HepG2 (cell line): ENCODE data around the gene CD4. TPM values are rescaled to one million over a fixed set of nuclear protein-coding genes. Genes with fewer than 3 reads are reported as not detected.
A peak's percentile ranks its signal among the peaks of the same experiment; 100 is the strongest.

Source experiments
- CTCF ChIP-seq: sonication (generic); formaldehyde crosslinking; IDR thresholded peaks from 2 replicates; pipeline ENCODE4 v1.5.0; 2020; ENCODE audit warnings: mild to moderate bottlenecking, missing genetic modification reagents, moderate library complexity
- DNMT3B ChIP-seq: conservative IDR thresholded peaks from 2 replicates; pipeline ENCODE4 v1.6.1; 2016; ENCODE audit warnings: missing biosample characterization, control low read depth
- ETV5 ChIP-seq: IDR thresholded peaks from 2 replicates; pipeline ENCODE4 v1.6.1; 2018; ENCODE audit warnings: missing biosample characterization, missing genetic modification reagents, inconsistent platforms, borderline replicate concordance
- HMG20B ChIP-seq: conservative IDR thresholded peaks from 2 replicates; pipeline ENCODE4 v1.6.1; 2016; ENCODE audit warnings: missing genetic modification reagents, missing compliant biosample characterization
- IRF2 ChIP-seq: IDR thresholded peaks from 2 replicates; pipeline ENCODE4 v1.6.1; 2018; ENCODE audit warnings: missing genetic modification reagents, missing compliant biosample characterization
- SP4 ChIP-seq: sonication (generic); formaldehyde crosslinking; IDR thresholded peaks from 2 replicates; pipeline ENCODE4 v1.8.1; 2023; ENCODE audit warnings: mild to moderate bottlenecking, missing genetic modification reagents
- TRAFD1 ChIP-seq: sonication (generic); formaldehyde crosslinking; IDR thresholded peaks from 2 replicates; pipeline ENCODE4 v1.5.1; 2020; ENCODE audit warnings: missing genetic modification reagents, mild to moderate bottlenecking, borderline replicate concordance
- U2AF2 ChIP-seq: fragments of 200-400 bp; formaldehyde crosslinking; IDR thresholded peaks from 2 replicates; pipeline ENCODE4 v1.6.1; 2017; ENCODE audit warnings: low read depth, mild to moderate bottlenecking, low read length
- WIZ ChIP-seq: sonication (generic); formaldehyde crosslinking; IDR thresholded peaks from 2 replicates; pipeline ENCODE4 v1.5.1; 2020; ENCODE audit warnings: mild to moderate bottlenecking, missing genetic modification reagents
- XBP1 ChIP-seq: sonication (generic); formaldehyde crosslinking; IDR thresholded peaks from 2 replicates; pipeline ENCODE4 v1.5.0; 2020; ENCODE audit warnings: missing genetic modification reagents
- ZBTB7B ChIP-seq: sonication (generic); formaldehyde crosslinking; IDR thresholded peaks from 2 replicates; pipeline ENCODE4 v1.4.0; 2020; ENCODE audit warnings: missing genetic modification reagents
- ZKSCAN1 ChIP-seq: fragments of 150-350 bp; IDR thresholded peaks from 2 replicates; pipeline ENCODE4 v1.6.1; 2014; ENCODE audit warnings: low read length
- ZMYM2 ChIP-seq: sonication (generic); formaldehyde crosslinking; IDR thresholded peaks from 2 replicates; pipeline ENCODE4 v1.8.0; 2022; ENCODE audit warnings: mild to moderate bottlenecking, missing genetic modification reagents
- ZNF251 ChIP-seq: sonication (generic); formaldehyde crosslinking; IDR thresholded peaks from 2 replicates; pipeline ENCODE4 v1.9.0; 2021; ENCODE audit warnings: mild to moderate bottlenecking, missing genetic modification reagents
- ZNF432 ChIP-seq: sonication (generic); formaldehyde crosslinking; IDR thresholded peaks from 2 replicates; pipeline ENCODE4 v1.5.0; 2020; ENCODE audit warnings: missing genetic modification reagents, mild to moderate bottlenecking, borderline replicate concordance
- ZNF776 ChIP-seq: sonication (generic); formaldehyde crosslinking; IDR thresholded peaks from 2 replicates; pipeline ENCODE4 v1.4.0; 2020; ENCODE audit warnings: mild to moderate bottlenecking, missing genetic modification reagents
- polyA plus RNA-seq, 8 experiments: library from polyadenylated mRNA; depleted of rRNA in 3 of 8; stranded (reverse) in 7 of 8; unstranded in 1 of 8; fragments of >200 nt; fragmentation: Illumina TruSeq in 4 of 8; extraction: Trizol in 4 of 8; gene quantifications; 2 replicates each; pipeline versions ENCODE4 v1.2.1 to v1.2.3, GENCODE V29; 2011 to 2016; ENCODE audit warnings: low read depth in 4 of 8, missing spikeins in 1 of 8, mixed read lengths in 1 of 8; ENCODE audit not compliant: insufficient read depth in 1 of 8
- total RNA-seq, 5 experiments: library from RNA; depleted of rRNA; stranded (reverse); fragments of >200 nt; fragmentation: Illumina TruSeq; extraction: Trizol; gene quantifications; 2 replicates each; pipeline ENCODE4 v1.2.3, GENCODE V29; 2016; ENCODE audit warnings: low read depth in 1 of 5
- TF ChIP-seq, protein P1 (sequence below): sonication (generic); formaldehyde crosslinking; IDR thresholded peaks from 2 replicates; pipeline ENCODE4 v1.4.0; 2020; ENCODE audit warnings: mild to moderate bottlenecking, missing genetic modification reagents
- TF ChIP-seq, protein P2 (sequence below): sonication (generic); formaldehyde crosslinking; IDR thresholded peaks from 2 replicates; pipeline ENCODE4 v1.5.0; 2020; ENCODE audit warnings: missing genetic modification reagents
- TF ChIP-seq, protein P3 (sequence below): IDR thresholded peaks from 2 replicates; pipeline ENCODE4 v1.6.1; 2018; ENCODE audit warnings: missing genetic modification reagents
- TF ChIP-seq, protein P4 (sequence below): sonication (generic); formaldehyde crosslinking; IDR thresholded peaks from 2 replicates; pipeline ENCODE4 v1.5.0; 2020; ENCODE audit warnings: missing genetic modification reagents, mild to moderate bottlenecking, borderline replicate concordance
- TF ChIP-seq, protein P5 (sequence below): sonication (generic); formaldehyde crosslinking; IDR thresholded peaks from 2 replicates; pipeline ENCODE4 v1.4.0; 2020; ENCODE audit warnings: mild to moderate bottlenecking, missing genetic modification reagents

Gene CD4
- total and polyA plus RNA-seq, 2 of the 13 experiments (the other 11 are each of a cell fraction or from before 2014, with no cell fraction given), result 0.07 to 0.95 TPM

GRCh38 chr12:6753772-6754356 is 35.5 kb upstream of the CD4 start (continued):
- TF ChIP-seq TRAFD1 (CRISPR knock-in tag) (no peak), WIZ (CRISPR knock-in tag) (no peak), XBP1 (CRISPR knock-in tag) (no peak), ZMYM2 (CRISPR knock-in tag) (0 out of 2 replicates have a peak, but pooled peaks have one; percentile 47), DNMT3B (CRISPR knock-in tag) (no peak), U2AF2 (no peak), ZNF776 (CRISPR knock-in tag) (no peak), HMG20B (CRISPR knock-in tag) (no peak; the same call in 1 of the 2 replicates), IRF2 (CRISPR knock-in tag) (no peak), ZNF251 (CRISPR knock-in tag) (no peak), ZNF432 (CRISPR knock-in tag) (no peak), ZKSCAN1 (no peak), ZBTB7B (CRISPR knock-in tag) (no peak), CTCF (CRISPR knock-in tag) (0 out of 2 replicates have a peak, but pooled peaks have one; percentile 98), ETV5 (CRISPR knock-in tag) (0 out of 2 replicates have a peak, but pooled peaks have one; percentile 29), SP4 (CRISPR knock-in tag) (no peak)
- TF ChIP-seq, protein P1, sequence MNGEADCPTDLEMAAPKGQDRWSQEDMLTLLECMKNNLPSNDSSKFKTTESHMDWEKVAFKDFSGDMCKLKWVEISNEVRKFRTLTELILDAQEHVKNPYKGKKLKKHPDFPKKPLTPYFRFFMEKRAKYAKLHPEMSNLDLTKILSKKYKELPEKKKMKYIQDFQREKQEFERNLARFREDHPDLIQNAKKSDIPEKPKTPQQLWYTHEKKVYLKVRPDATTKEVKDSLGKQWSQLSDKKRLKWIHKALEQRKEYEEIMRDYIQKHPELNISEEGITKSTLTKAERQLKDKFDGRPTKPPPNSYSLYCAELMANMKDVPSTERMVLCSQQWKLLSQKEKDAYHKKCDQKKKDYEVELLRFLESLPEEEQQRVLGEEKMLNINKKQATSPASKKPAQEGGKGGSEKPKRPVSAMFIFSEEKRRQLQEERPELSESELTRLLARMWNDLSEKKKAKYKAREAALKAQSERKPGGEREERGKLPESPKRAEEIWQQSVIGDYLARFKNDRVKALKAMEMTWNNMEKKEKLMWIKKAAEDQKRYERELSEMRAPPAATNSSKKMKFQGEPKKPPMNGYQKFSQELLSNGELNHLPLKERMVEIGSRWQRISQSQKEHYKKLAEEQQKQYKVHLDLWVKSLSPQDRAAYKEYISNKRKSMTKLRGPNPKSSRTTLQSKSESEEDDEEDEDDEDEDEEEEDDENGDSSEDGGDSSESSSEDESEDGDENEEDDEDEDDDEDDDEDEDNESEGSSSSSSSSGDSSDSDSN, result no peak
- TF ChIP-seq, protein P2, sequence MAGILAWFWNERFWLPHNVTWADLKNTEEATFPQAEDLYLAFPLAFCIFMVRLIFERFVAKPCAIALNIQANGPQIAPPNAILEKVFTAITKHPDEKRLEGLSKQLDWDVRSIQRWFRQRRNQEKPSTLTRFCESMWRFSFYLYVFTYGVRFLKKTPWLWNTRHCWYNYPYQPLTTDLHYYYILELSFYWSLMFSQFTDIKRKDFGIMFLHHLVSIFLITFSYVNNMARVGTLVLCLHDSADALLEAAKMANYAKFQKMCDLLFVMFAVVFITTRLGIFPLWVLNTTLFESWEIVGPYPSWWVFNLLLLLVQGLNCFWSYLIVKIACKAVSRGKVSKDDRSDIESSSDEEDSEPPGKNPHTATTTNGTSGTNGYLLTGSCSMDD (CRISPR knock-in tag), result no peak
- TF ChIP-seq, protein P3, sequence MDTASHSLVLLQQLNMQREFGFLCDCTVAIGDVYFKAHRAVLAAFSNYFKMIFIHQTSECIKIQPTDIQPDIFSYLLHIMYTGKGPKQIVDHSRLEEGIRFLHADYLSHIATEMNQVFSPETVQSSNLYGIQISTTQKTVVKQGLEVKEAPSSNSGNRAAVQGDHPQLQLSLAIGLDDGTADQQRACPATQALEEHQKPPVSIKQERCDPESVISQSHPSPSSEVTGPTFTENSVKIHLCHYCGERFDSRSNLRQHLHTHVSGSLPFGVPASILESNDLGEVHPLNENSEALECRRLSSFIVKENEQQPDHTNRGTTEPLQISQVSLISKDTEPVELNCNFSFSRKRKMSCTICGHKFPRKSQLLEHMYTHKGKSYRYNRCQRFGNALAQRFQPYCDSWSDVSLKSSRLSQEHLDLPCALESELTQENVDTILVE, result no peak
- TF ChIP-seq, protein P4, sequence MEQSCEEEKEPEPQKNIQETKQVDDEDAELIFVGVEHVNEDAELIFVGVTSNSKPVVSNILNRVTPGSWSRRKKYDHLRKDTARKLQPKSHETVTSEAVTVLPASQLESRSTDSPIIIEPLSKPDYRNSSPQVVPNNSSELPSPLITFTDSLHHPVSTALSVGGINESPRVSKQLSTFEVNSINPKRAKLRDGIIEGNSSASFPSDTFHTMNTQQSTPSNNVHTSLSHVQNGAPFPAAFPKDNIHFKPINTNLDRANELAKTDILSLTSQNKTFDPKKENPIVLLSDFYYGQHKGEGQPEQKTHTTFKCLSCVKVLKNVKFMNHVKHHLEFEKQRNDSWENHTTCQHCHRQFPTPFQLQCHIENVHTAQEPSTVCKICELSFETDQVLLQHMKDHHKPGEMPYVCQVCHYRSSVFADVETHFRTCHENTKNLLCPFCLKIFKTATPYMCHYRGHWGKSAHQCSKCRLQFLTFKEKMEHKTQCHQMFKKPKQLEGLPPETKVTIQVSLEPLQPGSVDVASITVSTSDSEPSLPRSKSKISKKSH (CRISPR knock-in tag), result no peak
- TF ChIP-seq, protein P5, sequence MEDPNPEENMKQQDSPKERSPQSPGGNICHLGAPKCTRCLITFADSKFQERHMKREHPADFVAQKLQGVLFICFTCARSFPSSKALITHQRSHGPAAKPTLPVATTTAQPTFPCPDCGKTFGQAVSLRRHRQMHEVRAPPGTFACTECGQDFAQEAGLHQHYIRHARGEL (CRISPR knock-in tag), result no peak
